NB4 (cell line): ENCODE results near the gene PRR33.

Experiments
- DNase-seq: peaks from one replicate; pipeline ENCODE4 v3.0.0; 2010; ENCODE audit warnings: low read depth
- H3K4me3 ChIP-seq: one replicate; pipeline ENCODE4 v1.5.1; 2011; ENCODE audit warnings: mild to moderate bottlenecking, low read depth, low read length, moderate library complexity
- CTCF ChIP-seq: IDR thresholded peaks from one replicate; pipeline ENCODE4 v1.5.1; 2012; ENCODE audit warnings: low read depth, low read length
- MAX ChIP-seq: IDR thresholded peaks from 2 replicates; pipeline ENCODE4 v1.6.1; 2011; ENCODE audit warnings: low read depth, low read length
- MYC ChIP-seq: IDR thresholded peaks from 2 replicates; pipeline ENCODE4 v1.6.1; 2011; ENCODE audit warnings: low read depth, low read length
- POLR2A ChIP-seq: IDR thresholded peaks from 2 replicates; pipeline ENCODE4 v1.6.1; 2011; ENCODE audit warnings: mild to moderate bottlenecking; ENCODE audit not compliant: insufficient read length; ENCODE audit errors: extremely low read depth

PRR33 gene

GRCh38 chr11:1859004-1859403, 32.7 kb downstream of the PRR33 start:
- no peak for TF ChIP-seq MAX
- TF ChIP-seq POLR2A = no peak
- TF ChIP-seq MYC = no peak
- TF ChIP-seq CTCF = no peak
- H3K4me3 ChIP-seq = no peak overlapping the region
- DNase-seq = no peak

GRCh38 chr11:1858576-1858975, 33.1 kb downstream of the PRR33 start:
- no peak for DNase-seq
- TF ChIP-seq MAX = no peak
- no peak for TF ChIP-seq POLR2A
- H3K4me3 ChIP-seq = no peak overlapping the region

GRCh38 chr11:1858154-1858553, 33.5 kb downstream of the PRR33 start:
- TF ChIP-seq MAX (no peak), MYC (no peak), CTCF (no peak), POLR2A (no peak)
- no peak for DNase-seq
- no peak overlapping the region for H3K4me3 ChIP-seq

GRCh38 chr11:1857064-1857463, 34.6 kb downstream of the PRR33 start:
- TF ChIP-seq MYC (no peak), MAX (no peak), POLR2A (no peak), CTCF (no peak)
- H3K4me3 ChIP-seq = no peak overlapping the region
- no peak for DNase-seq

- no peak overlapping the region for H3K4me3 ChIP-seq
- no peak for TF ChIP-seq POLR2A
- no peak for TF ChIP-seq MYC
- no peak for TF ChIP-seq MAX
- TF ChIP-seq CTCF = no peak
- no peak for DNase-seq
Measured at GRCh38 chr11:1856306-1857005, 35.2 kb downstream of the PRR33 start.

- no peak for DNase-seq
- no peak overlapping the region for H3K4me3 ChIP-seq
- TF ChIP-seq CTCF (no peak), POLR2A (no peak), MYC (no peak), MAX (no peak)
Measured at GRCh38 chr11:1855886-1856265, 35.8 kb downstream of the PRR33 start.
